ENCODE measurements around the gene ATG16L1. TPM values are rescaled to one million over a fixed set of nuclear protein-coding genes. Genes with fewer than 3 reads are reported as not detected.

The ATG16L1 gene
- total RNA-seq, 4 donors from 2014 or later, result 20.8 to 36.1 (median 35.9) TPM

GRCh38 chr2:233273120-233273519 is 21.6 kb downstream of the ATG16L1 start:
- ATAC-seq (no peak), DNase-seq (no peak)
- in situ Hi-C loops (cut with MboI; ENCODE audit: low sequenced_read_pairs in 4 of 4) (no loop called here), intact Hi-C loops (cut with DNase I; ENCODE audit: low total_unique reads) (no loop called here)
- no peak overlapping the region for H3K27ac ChIP-seq
- peaks cover 11 to 97% of the 10 kb centered on the region in 2 donors for H3K36me3 ChIP-seq
- TF ChIP-seq POLR2A (IDR thresholded peaks at IDR 0.05) (no peak), CTCF (IDR thresholded peaks at IDR 0.05 in 4 of 5, conservative IDR thresholded peaks at IDR 0.05 in 1 of 5) (no peak)
- H3K9me3 ChIP-seq, result no peaks in the 10 kb centered on the region
- no peaks in the 10 kb centered on the region for H3K27me3 ChIP-seq
- no peaks in the 10 kb centered on the region for H3K4me1 ChIP-seq
- H3K4me3 ChIP-seq, result no peak overlapping the region

- Histone ChIP-seq H3K36me3 (peaks cover 14 to 95% of the 10 kb centered on the region in 2 donors), H3K9me3 (no peaks in the 10 kb centered on the region), H3K4me1 (no peaks in the 10 kb centered on the region), H3K27ac (no peak overlapping the region), H3K27me3 (no peaks in the 10 kb centered on the region), H3K4me3 (no peak overlapping the region)
- intact Hi-C loops (cut with DNase I; ENCODE audit: low total_unique reads), result no loop called here
- no peak for DNase-seq
- in situ Hi-C loops (cut with MboI; ENCODE audit: low sequenced_read_pairs in 4 of 4), result no loop called here
- no peak for ATAC-seq
- TF ChIP-seq CTCF (IDR thresholded peaks at IDR 0.05 in 4 of 5, conservative IDR thresholded peaks at IDR 0.05 in 1 of 5) (no peak), POLR2A (IDR thresholded peaks at IDR 0.05) (no peak)
These were observed 23.8 kb downstream of the ATG16L1 start for GRCh38 chr2:233275223-233275622.

- no peaks in the 10 kb centered on the region for H3K4me1 ChIP-seq
- no peak overlapping the region for H3K4me3 ChIP-seq
- in situ Hi-C loops (cut with MboI; ENCODE audit: low sequenced_read_pairs in 4 of 4) (no loop called here), intact Hi-C loops (cut with DNase I; ENCODE audit: low total_unique reads) (no loop called here)
- no peak for TF ChIP-seq CTCF (IDR thresholded peaks at IDR 0.05 in 4 of 5, conservative IDR thresholded peaks at IDR 0.05 in 1 of 5)
- no peak for TF ChIP-seq POLR2A (IDR thresholded peaks at IDR 0.05)
- peaks cover 12 to 96% of the 10 kb centered on the region in 2 donors for H3K36me3 ChIP-seq
- no peaks in the 10 kb centered on the region for H3K27me3 ChIP-seq
- ATAC-seq (no peak), DNase-seq (no peak)
- no peak overlapping the region for H3K27ac ChIP-seq
- H3K9me3 ChIP-seq, result no peaks in the 10 kb centered on the region
These were observed 27.4 kb downstream of the ATG16L1 start for GRCh38 chr2:233278921-233279320.

GRCh38 chr2:233280114-233280693 is 28.7 kb downstream of the ATG16L1 start:
- ATAC-seq, result no peak
- no peak overlapping the region for H3K4me3 ChIP-seq
- DNase-seq, result no peak
- in situ Hi-C loops (cut with MboI; ENCODE audit: low sequenced_read_pairs in 4 of 4), result no loop called here
- H3K4me1 ChIP-seq, result no peaks in the 10 kb centered on the region
- H3K27ac ChIP-seq, result no peak overlapping the region
- peaks cover 9 to 96% of the 10 kb centered on the region in 2 donors for H3K36me3 ChIP-seq
- no peak for TF ChIP-seq POLR2A (IDR thresholded peaks at IDR 0.05)
- TF ChIP-seq CTCF (IDR thresholded peaks at IDR 0.05 in 4 of 5, conservative IDR thresholded peaks at IDR 0.05 in 1 of 5), result no peak
- no peaks in the 10 kb centered on the region for H3K27me3 ChIP-seq
- no peaks in the 10 kb centered on the region for H3K9me3 ChIP-seq
- intact Hi-C loops (cut with DNase I; ENCODE audit: low total_unique reads), result no loop called here

GRCh38 chr2:233281553-233281952 is 30.1 kb downstream of the ATG16L1 start:
- Histone ChIP-seq H3K27ac (no peak overlapping the region), H3K36me3 (peaks cover 7 to 94% of the 10 kb centered on the region in 2 donors), H3K9me3 (no peaks in the 10 kb centered on the region), H3K27me3 (no peaks in the 10 kb centered on the region), H3K4me1 (no peaks in the 10 kb centered on the region), H3K4me3 (no peak overlapping the region)
- ATAC-seq, result no peak
- in situ Hi-C loops (cut with MboI; ENCODE audit: low sequenced_read_pairs in 4 of 4) (no loop called here), intact Hi-C loops (cut with DNase I; ENCODE audit: low total_unique reads) (no loop called here)
- no peak for TF ChIP-seq POLR2A (IDR thresholded peaks at IDR 0.05)
- no peak for TF ChIP-seq CTCF (IDR thresholded peaks at IDR 0.05 in 4 of 5, conservative IDR thresholded peaks at IDR 0.05 in 1 of 5)
- DNase-seq, result no peak

Data from gastrocnemius medialis (tissue), 4 donors.